Vagina (tissue), 2 donors: ENCODE data around the gene FOXL3. TPM values are rescaled to one million over a fixed set of nuclear protein-coding genes. Genes with fewer than 3 reads are reported as not detected.

ENCODE experiments used
- DNase-seq, 2 donors: peaks; one replicate each; pipeline ENCODE4 v3.0.0-alpha.2; 2017; ENCODE audit errors: extremely low spot score in 2 of 2
- H3K27ac ChIP-seq: fragments of 200-600 bp; sonication (generic); one replicate; pipeline ENCODE4 v1.5.1; 2019
- H3K27me3 ChIP-seq: fragments of 200-600 bp; sonication (generic); one replicate; pipeline ENCODE4 v1.5.1; 2019
- H3K36me3 ChIP-seq, 2 donors: fragments of 200-600 bp; sonication (generic); one replicate each; pipeline ENCODE4 v1.5.1; 2017 to 2019
- H3K4me1 ChIP-seq: fragments of 200-600 bp; sonication (generic); one replicate; pipeline ENCODE4 v1.5.1; 2019
- H3K4me3 ChIP-seq, 2 donors: fragments of 200-600 bp; sonication (generic); 1 replicate in 1 of 2; 2 replicates in 1 of 2; pipeline ENCODE4 v1.5.1; 2016 to 2019
- H3K9me3 ChIP-seq: fragments of 200-600 bp; sonication (generic); one replicate; pipeline ENCODE4 v1.5.1; 2019
- POLR2A ChIP-seq, 2 donors: fragments of 450-650 bp; IDR thresholded peaks; one replicate each; pipeline ENCODE4 v1.6.1; 2017; ENCODE audit warnings: antibody characterized with exemption in 2 of 2, mild to moderate bottlenecking in 2 of 2, moderate library complexity in 2 of 2
- POLR2AphosphoS5 ChIP-seq, 2 donors: sonication (generic); formaldehyde crosslinking; IDR thresholded peaks; one replicate each; pipeline ENCODE4 v1.9.0; 2017; ENCODE audit warnings: antibody characterized with exemption in 2 of 2, mild to moderate bottlenecking in 2 of 2, low read depth in 1 of 2; ENCODE audit not compliant: insufficient read depth in 1 of 2
- intact Hi-C: fragments of 100-400 bp; cut with DNase I; formaldehyde crosslinking; loops from one replicate; pipeline ENCODE4 v1.15.1; 2023
- total RNA-seq: library from RNA; depleted of rRNA; stranded (reverse); fragments of >200 nt; gene quantifications from one replicate; pipeline ENCODE4 v1.2.3, GENCODE V29; 2016
- TF ChIP-seq, protein P1 (sequence below), 3 experiments: fragments of 450-650 bp in 2 of 3; fragments of 200-600 bp in 1 of 3; sonication (generic) in 1 of 3; IDR thresholded peaks; one replicate each; pipeline ENCODE4 v1.5.1; 2017 to 2019; ENCODE audit warnings: antibody characterized with exemption in 3 of 3, mild to moderate bottlenecking in 2 of 3, moderate library complexity in 2 of 3

FOXL3 gene
- total RNA-seq, 1 donor from 2014 or later: not detected

GRCh38 chr7:272108-272615 lies 17.8 kb upstream of the FOXL3 start:
- H3K4me1 ChIP-seq: no peaks in the 10 kb centered on the region
- H3K4me3 ChIP-seq: no peak overlapping the region
- DNase-seq: no peak
- TF ChIP-seq, protein P1, sequence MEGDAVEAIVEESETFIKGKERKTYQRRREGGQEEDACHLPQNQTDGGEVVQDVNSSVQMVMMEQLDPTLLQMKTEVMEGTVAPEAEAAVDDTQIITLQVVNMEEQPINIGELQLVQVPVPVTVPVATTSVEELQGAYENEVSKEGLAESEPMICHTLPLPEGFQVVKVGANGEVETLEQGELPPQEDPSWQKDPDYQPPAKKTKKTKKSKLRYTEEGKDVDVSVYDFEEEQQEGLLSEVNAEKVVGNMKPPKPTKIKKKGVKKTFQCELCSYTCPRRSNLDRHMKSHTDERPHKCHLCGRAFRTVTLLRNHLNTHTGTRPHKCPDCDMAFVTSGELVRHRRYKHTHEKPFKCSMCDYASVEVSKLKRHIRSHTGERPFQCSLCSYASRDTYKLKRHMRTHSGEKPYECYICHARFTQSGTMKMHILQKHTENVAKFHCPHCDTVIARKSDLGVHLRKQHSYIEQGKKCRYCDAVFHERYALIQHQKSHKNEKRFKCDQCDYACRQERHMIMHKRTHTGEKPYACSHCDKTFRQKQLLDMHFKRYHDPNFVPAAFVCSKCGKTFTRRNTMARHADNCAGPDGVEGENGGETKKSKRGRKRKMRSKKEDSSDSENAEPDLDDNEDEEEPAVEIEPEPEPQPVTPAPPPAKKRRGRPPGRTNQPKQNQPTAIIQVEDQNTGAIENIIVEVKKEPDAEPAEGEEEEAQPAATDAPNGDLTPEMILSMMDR (IDR thresholded peaks at IDR 0.05): no peak
- TF ChIP-seq POLR2A (IDR thresholded peaks at IDR 0.05) (no peak), POLR2AphosphoS5 (IDR thresholded peaks at IDR 0.05; ENCODE audit: insufficient read depth in 1 of 2, low read depth in 1 of 2) (no peak)
- intact Hi-C loops: no loop called here
- H3K27ac ChIP-seq: no peak overlapping the region
- H3K36me3 ChIP-seq: no peaks in the 10 kb centered on the region
- no peaks in the 10 kb centered on the region for H3K9me3 ChIP-seq
- no peaks in the 10 kb centered on the region for H3K27me3 ChIP-seq

GRCh38 chr7:272631-273030 lies 17.3 kb upstream of the FOXL3 start:
- intact Hi-C loops: no loop called here
- H3K9me3 ChIP-seq: no peaks in the 10 kb centered on the region

DNA sequence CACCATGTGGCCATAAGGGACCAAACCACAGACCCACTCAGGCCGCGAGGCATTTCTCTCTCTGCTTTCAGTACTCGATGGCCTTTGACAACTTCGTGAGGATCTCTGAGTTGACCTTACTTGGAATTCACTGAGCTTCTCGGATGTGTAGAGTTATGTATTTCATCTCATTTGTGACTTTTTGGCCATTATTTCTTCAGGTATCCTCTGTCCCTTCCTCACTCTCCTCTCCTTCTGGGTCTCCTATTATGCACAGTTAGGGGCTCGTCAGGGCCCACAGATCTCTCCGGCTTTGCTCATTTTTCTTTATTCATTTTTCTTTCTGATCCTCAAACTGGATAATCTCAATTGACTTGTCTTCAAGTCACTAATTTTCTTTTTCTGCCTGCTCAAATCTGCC lies 16.6 kb upstream of the FOXL3 start:
- H3K9me3 ChIP-seq: no peaks in the 10 kb centered on the region
- no peak for DNase-seq
- TF ChIP-seq POLR2AphosphoS5 (IDR thresholded peaks at IDR 0.05; ENCODE audit: insufficient read depth in 1 of 2, low read depth in 1 of 2) (no peak), POLR2A (IDR thresholded peaks at IDR 0.05) (no peak)
- TF ChIP-seq, protein P1 (IDR thresholded peaks at IDR 0.05): no peak
- H3K4me1 ChIP-seq: no peaks in the 10 kb centered on the region
- H3K4me3 ChIP-seq: no peak overlapping the region
- intact Hi-C loops: no loop called here
- H3K27me3 ChIP-seq: no peaks in the 10 kb centered on the region
- H3K36me3 ChIP-seq: no peaks in the 10 kb centered on the region
- no peak overlapping the region for H3K27ac ChIP-seq

More at GRCh38 chr7:272631-273030, 17.3 kb upstream of the FOXL3 start:
- H3K4me1 ChIP-seq: no peaks in the 10 kb centered on the region
- H3K36me3 ChIP-seq: no peaks in the 10 kb centered on the region
- H3K27ac ChIP-seq: no peak overlapping the region
- no peak for DNase-seq
- H3K27me3 ChIP-seq: no peaks in the 10 kb centered on the region
- TF ChIP-seq POLR2A (IDR thresholded peaks at IDR 0.05): no peak
- no peak overlapping the region for H3K4me3 ChIP-seq

DNA sequence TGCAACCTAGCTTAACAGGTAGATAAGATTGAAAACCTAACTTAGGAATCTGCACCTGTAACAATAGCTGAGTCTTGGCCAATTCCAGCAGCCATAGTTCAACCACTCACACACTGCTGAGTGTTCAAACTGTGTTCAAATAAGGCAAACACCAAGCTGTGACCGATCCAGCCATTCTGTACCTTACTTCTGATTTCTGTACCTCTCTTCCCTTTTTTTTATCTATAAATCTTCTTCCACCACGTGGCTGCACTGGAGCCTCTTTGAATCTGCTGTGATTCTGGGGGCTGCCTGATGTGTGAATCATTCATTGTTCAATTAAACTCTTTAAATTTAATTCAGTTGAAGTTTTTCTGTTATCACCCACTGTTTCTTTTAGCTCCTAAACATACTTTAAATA lies 15.7 kb upstream of the FOXL3 start:
- Histone ChIP-seq H3K4me3 (no peak overlapping the region), H3K9me3 (no peaks in the 10 kb centered on the region), H3K4me1 (no peaks in the 10 kb centered on the region), H3K36me3 (no peaks in the 10 kb centered on the region), H3K27me3 (no peaks in the 10 kb centered on the region), H3K27ac (no peak overlapping the region)
- TF ChIP-seq POLR2A (IDR thresholded peaks at IDR 0.05): no peak
- no peak for TF ChIP-seq POLR2AphosphoS5 (IDR thresholded peaks at IDR 0.05; ENCODE audit: insufficient read depth in 1 of 2, low read depth in 1 of 2)
- TF ChIP-seq, protein P1 (IDR thresholded peaks at IDR 0.05): no peak
- no peak for DNase-seq
- intact Hi-C loops: no loop called here

DNA sequence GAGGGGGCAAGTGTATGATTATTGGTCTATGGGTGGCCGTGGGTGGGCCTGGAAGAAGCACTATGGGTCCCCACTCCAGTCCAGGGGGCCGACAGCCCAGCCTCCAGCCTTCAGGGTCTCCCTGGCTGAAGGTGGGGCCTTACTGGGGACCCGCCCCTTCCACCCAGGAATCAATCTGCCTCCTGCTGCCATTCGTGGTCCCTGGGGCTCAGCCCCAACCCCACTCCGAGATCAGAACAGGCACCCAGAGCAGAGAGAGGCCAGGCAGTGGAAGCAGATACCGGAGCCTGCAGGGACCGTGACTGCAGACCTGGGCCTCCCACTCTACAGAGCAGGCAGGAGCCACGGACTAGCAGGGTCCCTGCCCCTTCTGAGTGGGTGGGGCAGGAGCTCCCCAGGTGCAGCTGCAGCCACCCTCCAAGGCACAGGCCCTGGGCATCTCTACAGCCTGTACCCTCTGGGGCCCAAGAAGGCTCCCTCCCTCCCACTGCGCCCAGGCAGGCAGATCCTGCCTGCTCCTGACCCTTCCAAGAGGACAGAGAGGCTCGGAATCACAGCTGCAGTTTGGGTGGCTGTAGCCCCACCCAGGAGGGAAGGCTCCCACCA lies 13.6 kb upstream of the FOXL3 start:
- no peaks in the 10 kb centered on the region for H3K27me3 ChIP-seq
- intact Hi-C loops: no loop called here
- no peak overlapping the region for H3K27ac ChIP-seq
- H3K4me3 ChIP-seq: no peak overlapping the region
- DNase-seq: no peak
- no peaks in the 10 kb centered on the region for H3K9me3 ChIP-seq
- TF ChIP-seq POLR2AphosphoS5 (IDR thresholded peaks at IDR 0.05; ENCODE audit: insufficient read depth in 1 of 2, low read depth in 1 of 2): no peak
- no peak for TF ChIP-seq POLR2A (IDR thresholded peaks at IDR 0.05)
- TF ChIP-seq, protein P1 (IDR thresholded peaks at IDR 0.05): no peak
- no peaks in the 10 kb centered on the region for H3K36me3 ChIP-seq
- H3K4me1 ChIP-seq: no peaks in the 10 kb centered on the region
